Nephron (organoid): ENCODE measurements around the gene RHBDL3.

Experiments used
- H3K27ac Mint-ChIP-seq, 3 experiments: 2 replicates each; pipeline ENCODE4 v1.8.0; 2020; ENCODE audit warnings: mixed read lengths in 3 of 3, mild to moderate bottlenecking in 2 of 3, moderate library complexity in 1 of 3
- H3K27me3 Mint-ChIP-seq: 2 replicates; pipeline ENCODE4 v1.8.0; 2021; ENCODE audit warnings: low read depth, mild to moderate bottlenecking, moderate library complexity, mixed read lengths
- H3K36me3 Mint-ChIP-seq: 2 replicates; pipeline ENCODE4 v1.8.0; 2020; ENCODE audit warnings: low read depth, mixed read lengths
- H3K4me1 Mint-ChIP-seq: 2 replicates; pipeline ENCODE4 v1.8.0; 2020; ENCODE audit warnings: mixed read lengths
- H3K4me3 Mint-ChIP-seq, 3 experiments: 2 replicates each; pipeline ENCODE4 v1.8.0; 2020; ENCODE audit warnings: mild to moderate bottlenecking in 3 of 3, mixed read lengths in 3 of 3, moderate library complexity in 2 of 3
- H3K9me3 Mint-ChIP-seq: 2 replicates; pipeline ENCODE4 v1.8.0; 2020; ENCODE audit warnings: mixed read lengths
- TF ChIP-seq, protein P1 (sequence below), 3 experiments: fragments of 200-600 bp; sonication (generic); IDR thresholded peaks; one replicate each; pipeline ENCODE4 v1.5.0; 2021; ENCODE audit warnings: antibody characterized with exemption in 3 of 3; ENCODE audit not compliant: unreplicated experiment in 3 of 3

Gene RHBDL3

DNA sequence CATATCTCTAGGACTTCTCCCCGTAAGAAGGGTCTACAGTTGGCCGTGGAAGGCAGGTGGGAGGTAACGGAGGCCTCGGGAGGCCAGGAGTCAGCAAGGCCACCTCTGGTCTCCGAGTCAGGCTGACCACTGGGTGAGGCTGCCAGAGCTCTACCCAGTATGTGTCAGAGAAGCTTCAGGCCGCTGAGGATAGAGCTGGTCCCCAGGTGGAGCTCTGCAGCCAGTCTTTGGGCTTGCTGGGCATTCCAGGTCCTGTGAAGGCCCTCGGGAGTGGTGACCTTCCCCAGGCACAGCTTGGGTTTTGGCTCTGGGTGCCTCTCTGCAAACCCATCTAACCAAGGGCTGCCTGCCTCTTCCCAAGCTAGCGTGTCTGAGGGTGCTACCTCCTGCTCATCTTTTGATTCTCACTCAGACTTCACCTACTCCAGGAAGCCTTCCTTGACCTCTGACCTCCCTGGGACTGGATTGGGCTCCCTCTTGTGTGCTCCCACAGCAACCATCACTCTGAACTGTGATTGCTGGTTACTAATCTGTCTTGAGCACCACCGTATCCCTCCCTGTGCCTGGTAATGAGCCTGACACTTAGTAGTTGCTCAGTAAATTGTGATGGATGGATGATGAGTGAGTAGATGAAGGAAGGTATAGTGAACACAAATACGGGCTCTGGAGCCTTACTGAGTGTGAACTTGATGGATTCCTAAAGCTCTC is 22.3 kb downstream of the RHBDL3 start:
- TF ChIP-seq, protein P1, sequence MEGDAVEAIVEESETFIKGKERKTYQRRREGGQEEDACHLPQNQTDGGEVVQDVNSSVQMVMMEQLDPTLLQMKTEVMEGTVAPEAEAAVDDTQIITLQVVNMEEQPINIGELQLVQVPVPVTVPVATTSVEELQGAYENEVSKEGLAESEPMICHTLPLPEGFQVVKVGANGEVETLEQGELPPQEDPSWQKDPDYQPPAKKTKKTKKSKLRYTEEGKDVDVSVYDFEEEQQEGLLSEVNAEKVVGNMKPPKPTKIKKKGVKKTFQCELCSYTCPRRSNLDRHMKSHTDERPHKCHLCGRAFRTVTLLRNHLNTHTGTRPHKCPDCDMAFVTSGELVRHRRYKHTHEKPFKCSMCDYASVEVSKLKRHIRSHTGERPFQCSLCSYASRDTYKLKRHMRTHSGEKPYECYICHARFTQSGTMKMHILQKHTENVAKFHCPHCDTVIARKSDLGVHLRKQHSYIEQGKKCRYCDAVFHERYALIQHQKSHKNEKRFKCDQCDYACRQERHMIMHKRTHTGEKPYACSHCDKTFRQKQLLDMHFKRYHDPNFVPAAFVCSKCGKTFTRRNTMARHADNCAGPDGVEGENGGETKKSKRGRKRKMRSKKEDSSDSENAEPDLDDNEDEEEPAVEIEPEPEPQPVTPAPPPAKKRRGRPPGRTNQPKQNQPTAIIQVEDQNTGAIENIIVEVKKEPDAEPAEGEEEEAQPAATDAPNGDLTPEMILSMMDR (IDR thresholded peaks at IDR 0.05; ENCODE audit: unreplicated experiment in 3 of 3) = no peak
- peaks cover 38% of the 10 kb centered on the region for H3K27me3 Mint-ChIP-seq
- no peak overlapping the region for H3K4me3 Mint-ChIP-seq
- H3K36me3 Mint-ChIP-seq = no peaks in the 10 kb centered on the region
- no peak overlapping the region for H3K27ac Mint-ChIP-seq
- H3K9me3 Mint-ChIP-seq = no peaks in the 10 kb centered on the region
- peaks cover 5% of the 10 kb centered on the region for H3K4me1 Mint-ChIP-seq

DNA sequence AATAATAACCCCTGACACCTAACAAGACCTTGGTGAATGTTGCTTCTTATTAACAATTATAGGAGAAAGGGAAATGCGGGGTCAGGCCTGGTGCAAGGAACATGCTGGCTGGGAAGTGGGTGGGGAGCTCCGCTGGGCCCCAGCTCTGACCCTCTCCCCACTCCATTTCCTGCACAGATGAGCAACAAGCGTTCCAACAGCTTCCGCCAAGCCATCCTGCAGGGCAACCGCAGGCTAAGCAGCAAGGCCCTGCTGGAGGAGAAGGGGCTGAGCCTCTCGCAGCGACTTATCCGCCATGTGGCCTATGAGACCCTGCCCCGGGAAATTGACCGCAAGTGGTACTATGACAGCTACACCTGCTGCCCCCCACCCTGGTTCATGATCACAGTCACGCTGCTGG is 23.0 kb downstream of the RHBDL3 start:
- H3K4me3 Mint-ChIP-seq = no peak overlapping the region
- no peaks in the 10 kb centered on the region for H3K9me3 Mint-ChIP-seq
- H3K4me1 Mint-ChIP-seq = peaks cover 3% of the 10 kb centered on the region
- no peaks in the 10 kb centered on the region for H3K36me3 Mint-ChIP-seq
- H3K27ac Mint-ChIP-seq = no peak overlapping the region
- TF ChIP-seq, protein P1 (IDR thresholded peaks at IDR 0.05; ENCODE audit: unreplicated experiment in 3 of 3) = no peak
- H3K27me3 Mint-ChIP-seq = peaks cover 33% of the 10 kb centered on the region

DNA sequence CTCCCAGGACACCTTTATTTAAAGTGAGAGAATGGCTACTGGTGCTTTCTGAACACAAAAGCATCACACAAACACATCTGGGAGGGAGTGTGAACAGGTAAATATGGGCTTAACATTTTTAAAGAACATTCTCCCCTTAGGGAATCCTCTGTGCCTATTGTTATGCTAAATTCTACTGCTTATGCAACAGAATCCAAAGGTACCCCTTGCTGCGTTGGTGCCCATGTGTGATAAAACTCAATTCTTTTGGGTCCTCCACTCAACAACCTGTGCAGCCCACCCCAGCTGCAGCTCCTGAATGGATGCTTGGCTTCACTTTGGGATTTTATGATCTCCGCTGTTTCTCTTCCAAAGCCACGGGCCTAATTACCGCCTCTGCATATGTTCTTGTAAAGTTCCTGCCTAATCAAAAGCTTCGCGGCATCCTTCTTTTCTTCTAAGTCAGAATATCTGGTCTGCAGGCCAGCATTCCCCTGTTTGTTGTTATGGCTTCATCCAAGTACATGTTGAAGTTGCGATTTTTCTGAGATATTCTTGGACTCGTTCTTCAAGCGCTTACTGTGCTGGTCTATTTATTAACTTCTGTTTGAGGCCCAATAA is 23.9 kb downstream of the RHBDL3 start:
- no peaks in the 10 kb centered on the region for H3K9me3 Mint-ChIP-seq
- H3K27me3 Mint-ChIP-seq = peaks cover 25% of the 10 kb centered on the region
- H3K36me3 Mint-ChIP-seq = no peaks in the 10 kb centered on the region
- H3K4me1 Mint-ChIP-seq = no peaks in the 10 kb centered on the region
- no peak overlapping the region for H3K27ac Mint-ChIP-seq
- TF ChIP-seq, protein P1 (IDR thresholded peaks at IDR 0.05; ENCODE audit: unreplicated experiment in 3 of 3) = no peak
- no peak overlapping the region for H3K4me3 Mint-ChIP-seq

DNA sequence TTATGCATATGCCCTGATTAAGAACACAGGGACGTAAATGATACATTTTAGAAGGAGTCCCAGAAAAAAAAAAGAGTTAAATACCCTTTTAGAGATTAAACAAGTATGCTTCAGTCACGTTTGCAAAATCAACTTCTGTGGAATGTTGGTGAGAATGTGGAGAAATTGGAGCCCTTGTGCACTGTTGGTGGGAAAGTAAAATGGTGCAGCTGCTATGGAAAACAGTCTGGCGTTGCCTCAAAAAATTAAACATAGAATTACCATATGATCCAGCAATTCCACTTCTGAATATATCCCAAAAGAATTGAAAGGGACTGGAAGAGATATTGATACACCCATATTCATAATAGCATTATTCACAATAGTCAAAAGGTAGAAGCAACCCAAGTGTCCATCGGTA is 26.5 kb downstream of the RHBDL3 start:
- TF ChIP-seq, protein P1 (IDR thresholded peaks at IDR 0.05; ENCODE audit: unreplicated experiment in 3 of 3) = no peak
- Mint-ChIP-seq H3K27me3 (peaks cover 18% of the 10 kb centered on the region), H3K27ac (no peak overlapping the region), H3K9me3 (no peaks in the 10 kb centered on the region), H3K4me1 (no peaks in the 10 kb centered on the region), H3K4me3 (no peak overlapping the region), H3K36me3 (no peaks in the 10 kb centered on the region)

DNA sequence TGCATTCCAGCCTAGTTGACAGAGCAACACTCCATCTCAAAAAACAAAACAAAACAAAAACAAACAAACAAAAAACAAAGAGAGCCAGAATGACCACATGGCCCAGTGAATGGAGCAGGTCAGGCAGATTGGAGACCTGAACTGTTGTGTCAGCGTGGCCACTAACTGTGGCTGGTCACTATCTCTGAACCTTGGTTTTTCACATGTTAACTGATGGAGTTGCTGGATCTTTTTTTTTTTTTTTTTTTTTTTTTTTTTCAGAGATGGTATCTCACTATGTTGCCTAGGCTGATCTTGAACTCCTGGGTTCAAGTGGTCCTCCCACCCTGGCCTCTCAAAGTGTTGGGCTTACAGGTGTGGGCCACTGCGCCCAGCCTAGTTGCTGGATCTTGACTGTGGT is 31.8 kb downstream of the RHBDL3 start:
- no peak overlapping the region for H3K27ac Mint-ChIP-seq
- no peaks in the 10 kb centered on the region for H3K9me3 Mint-ChIP-seq
- H3K4me1 Mint-ChIP-seq = peaks cover 18% of the 10 kb centered on the region
- H3K4me3 Mint-ChIP-seq = no peak overlapping the region
- TF ChIP-seq, protein P1 (IDR thresholded peaks at IDR 0.05; ENCODE audit: unreplicated experiment in 3 of 3) = no peak
- H3K36me3 Mint-ChIP-seq = no peaks in the 10 kb centered on the region
- peaks cover 19% of the 10 kb centered on the region for H3K27me3 Mint-ChIP-seq

DNA sequence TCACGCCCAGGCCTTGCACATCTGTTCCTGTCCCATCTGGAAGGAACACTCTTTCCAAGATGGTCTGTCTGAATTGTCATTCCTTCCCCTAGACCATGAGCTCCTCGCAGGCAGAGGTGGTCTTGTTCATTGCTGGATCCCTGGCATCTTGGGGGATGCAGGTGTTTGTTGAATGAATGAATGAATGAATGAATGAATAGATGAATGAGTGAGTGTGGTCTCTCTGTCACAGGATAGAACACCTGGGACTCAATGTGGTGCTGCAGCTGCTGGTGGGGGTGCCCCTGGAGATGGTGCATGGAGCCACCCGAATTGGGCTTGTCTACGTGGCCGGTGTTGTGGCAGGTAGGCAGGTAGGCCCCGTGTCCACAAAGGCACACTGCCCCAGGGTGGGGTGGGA is 32.2 kb downstream of the RHBDL3 start:
- no peak overlapping the region for H3K27ac Mint-ChIP-seq
- no peak overlapping the region for H3K4me3 Mint-ChIP-seq
- H3K27me3 Mint-ChIP-seq = peaks cover 19% of the 10 kb centered on the region
- H3K9me3 Mint-ChIP-seq = no peaks in the 10 kb centered on the region
- H3K4me1 Mint-ChIP-seq = peaks cover 18% of the 10 kb centered on the region
- H3K36me3 Mint-ChIP-seq = no peaks in the 10 kb centered on the region
- TF ChIP-seq, protein P1 (IDR thresholded peaks at IDR 0.05; ENCODE audit: unreplicated experiment in 3 of 3) = no peak
